Hepatic stellate cell (primary cell): ENCODE results near the gene CXCL11.
A peak's percentile ranks its signal among the peaks of the same experiment; 100 is the strongest.
"Not testable (repeated sequence)": the region's sequence is repeated elsewhere in the genome, so short reads cannot be mapped to it uniquely, and the experiment has no call there.

Source experiments
- DNase-seq: peaks from one replicate; pipeline ENCODE4 v3.0.0; 2011; ENCODE audit warnings: low spot score

The CXCL11 gene

DNA sequence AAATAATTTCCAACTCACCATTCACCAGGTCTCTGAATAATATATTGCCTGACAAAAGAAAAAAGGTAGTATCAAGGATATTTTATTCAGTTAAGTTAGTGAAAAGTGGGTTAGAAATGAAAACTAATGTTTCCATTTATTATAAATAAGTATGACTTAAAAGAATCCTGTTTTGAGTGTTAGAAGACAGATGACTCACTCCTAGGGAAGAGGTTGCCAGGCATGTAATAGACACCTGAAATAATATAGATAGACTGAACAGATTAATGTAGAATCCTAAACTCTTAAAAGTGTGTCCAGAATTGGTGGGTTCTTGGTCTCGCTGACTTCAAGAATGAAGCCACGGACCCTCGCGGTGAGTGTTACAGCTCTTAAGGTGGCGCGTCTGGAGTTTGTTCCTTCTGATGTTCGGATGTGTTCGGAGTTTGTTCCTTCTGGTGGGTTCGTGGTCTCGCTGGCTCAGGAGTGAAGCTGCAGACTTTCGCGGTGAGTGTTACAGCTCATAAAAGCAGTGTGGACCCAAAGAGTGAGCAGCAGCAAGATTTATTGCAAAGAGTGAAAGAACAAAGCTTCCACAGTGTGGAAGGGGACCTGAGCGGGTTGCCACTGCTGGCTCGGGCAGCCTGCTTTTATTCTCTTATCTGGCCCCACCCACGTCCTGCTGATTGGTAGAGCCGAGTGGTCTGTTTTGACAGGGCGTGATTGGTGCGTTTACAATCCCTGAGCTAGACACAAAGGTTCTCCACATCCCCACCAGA, 6.5 kb upstream of the CXCL11 start:
- DNase-seq: not testable (repeated sequence)

DNA sequence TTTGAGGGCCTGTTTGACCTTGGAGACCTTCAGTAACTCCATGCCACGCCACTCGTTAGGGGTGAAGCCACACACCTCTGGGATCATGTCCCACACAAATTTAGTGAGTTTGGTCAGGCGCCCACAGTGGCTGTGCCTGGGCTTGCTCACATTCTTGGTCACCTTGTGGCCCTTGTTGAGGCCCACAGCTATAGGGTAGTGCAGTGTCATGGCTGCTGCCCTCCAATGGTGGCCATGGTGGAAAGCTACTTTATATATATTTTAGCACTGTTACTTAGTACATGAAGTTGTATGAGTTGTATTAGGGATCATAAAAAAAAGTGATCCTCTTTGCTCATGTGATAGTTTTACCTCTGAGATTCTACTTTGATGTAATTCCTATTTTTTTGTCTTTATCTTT, 985 bp upstream of the CXCL11 start:
- no peak for DNase-seq

DNA sequence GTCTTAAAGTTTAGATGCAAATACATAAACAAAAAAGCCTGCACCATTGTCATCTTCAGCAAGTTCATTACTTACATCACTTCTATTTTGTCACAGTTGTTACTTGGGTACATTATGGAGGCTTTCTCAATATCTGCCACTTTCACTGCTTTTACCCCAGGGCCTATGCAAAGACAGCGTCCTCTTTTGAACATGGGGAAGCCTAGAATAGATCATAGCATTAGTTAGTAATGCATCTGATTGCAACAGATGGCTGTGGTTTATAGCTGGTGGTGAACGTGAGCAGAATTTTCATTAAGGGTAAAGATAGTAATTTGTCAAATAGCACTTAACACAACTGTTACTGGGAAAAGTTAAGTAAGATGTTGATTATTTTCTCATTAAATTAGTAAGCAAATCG, 729 bp downstream of the CXCL11 start:
- no peak for DNase-seq

DNA sequence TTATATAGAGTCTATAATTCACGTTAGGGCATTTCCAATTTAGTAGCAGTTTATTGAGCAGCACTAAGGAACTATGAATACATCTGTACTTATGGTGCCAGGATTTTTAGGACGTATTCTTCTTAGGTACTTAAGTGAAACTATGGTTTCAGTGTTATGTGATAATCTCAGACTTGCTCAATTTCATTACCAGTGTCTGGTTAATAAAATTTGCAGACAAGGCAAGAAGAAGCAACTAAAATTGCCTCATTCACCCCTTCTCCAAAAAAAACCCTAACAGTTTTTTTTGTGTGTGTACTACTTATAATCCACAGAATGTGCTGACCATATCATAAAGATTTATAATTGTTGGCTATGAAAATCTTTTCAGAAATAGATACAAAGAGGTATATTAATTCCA, 6.6 kb downstream of the CXCL11 start:
- DNase-seq: no peak

DNA sequence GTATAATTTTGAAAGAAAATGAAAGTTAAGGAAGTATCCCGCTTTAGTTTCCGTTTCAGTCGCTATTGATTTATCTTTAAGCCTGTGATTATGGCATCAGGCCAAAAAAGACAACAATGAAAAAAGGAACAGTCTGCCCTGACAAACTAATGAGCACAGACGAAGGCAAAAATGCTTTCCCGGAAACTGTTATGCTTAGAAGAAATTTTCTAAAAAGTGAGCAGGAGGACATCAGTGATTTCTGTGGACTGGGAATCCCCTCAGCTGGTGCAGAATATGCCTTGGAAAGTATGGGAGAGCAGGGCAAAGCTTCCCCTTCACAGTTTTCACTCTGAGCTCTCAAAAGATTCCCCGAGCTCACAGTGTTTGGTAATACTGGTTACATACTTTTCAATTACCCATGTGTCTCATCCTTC, 7.5 kb downstream of the CXCL11 start:
- DNase-seq: no peak

DNA sequence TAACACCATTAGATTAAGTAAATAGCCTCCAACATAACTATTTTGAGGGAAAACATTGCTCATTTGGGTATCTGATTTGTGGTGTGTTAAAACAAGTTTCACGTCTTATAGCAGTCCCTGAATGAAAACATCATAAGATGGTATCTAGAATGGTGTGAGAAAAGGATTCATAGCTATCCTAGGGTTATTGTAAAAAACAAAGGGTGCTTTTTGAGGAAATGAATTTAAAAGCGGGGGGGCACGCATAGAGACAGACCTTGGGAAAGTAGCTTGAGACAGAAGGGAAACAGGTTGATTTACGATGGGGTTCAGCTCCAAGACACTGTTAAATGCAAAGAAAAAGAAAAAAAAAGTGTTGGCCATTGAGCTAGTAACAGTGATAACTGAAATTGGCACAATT, 11.8 kb downstream of the CXCL11 start:
- DNase-seq: no peak

DNA sequence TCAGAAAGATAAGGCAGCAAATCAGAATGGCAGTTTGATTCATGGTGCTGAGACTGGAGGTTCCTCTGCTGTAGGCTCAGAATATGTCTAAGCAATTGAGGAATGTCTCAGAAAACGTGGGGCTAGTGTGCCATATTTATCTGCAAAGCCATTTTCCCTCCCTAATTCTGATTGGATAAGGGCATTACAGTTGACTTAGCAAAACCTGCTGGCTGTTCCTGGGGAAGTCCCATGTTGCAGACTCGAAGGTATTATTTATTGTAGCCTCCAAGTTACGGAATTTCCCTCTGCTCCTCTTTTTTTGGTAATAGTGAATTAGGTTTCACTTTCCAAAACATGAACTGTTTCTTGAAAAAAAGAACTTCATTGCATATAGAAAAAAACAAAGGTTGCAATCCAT, 12.5 kb downstream of the CXCL11 start, which contains the start of gene CXCL10:
Gene CXCL10, minus strand, starts transcription at position 109 of the 400 bp plus-strand sequence. Its CDS starts 66 bp downstream, at position 43.
- no peak for DNase-seq

DNA sequence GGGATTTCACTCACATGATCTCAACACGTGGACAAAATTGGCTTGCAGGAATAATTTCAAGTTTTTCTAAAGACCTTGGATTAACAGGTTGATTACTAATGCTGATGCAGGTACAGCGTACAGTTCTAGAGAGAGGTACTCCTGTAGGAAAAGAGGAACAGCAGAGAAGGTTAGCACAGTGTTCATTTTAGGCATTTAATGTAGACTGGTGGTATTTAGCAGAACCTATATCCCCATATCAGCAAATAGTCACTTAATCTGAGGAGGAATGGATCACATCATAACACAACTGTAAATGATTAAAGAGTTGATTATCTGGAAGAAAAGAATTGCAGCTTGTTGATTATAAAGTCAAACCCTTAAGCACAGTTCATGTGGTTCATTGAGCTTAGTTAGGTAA, 13.2 kb downstream of the CXCL11 start:
- DNase-seq: no peak

DNA sequence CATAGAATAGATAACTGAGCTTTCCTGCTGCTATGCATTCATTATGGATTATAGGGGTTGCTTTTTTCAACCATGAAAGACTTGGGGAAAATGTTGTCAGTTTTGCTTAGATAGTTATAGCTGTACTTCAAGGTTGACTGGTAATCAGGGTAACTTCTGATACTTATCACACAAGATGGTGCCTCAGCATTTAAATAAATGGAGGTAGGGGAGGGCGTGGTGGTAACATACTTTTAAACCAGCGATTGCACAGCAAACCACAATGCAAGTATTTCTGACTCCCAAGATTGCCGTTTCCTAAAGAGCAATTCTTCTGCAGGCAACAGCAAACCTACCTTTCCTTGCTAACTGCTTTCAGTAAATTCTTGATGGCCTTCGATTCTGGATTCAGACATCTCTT, 13.8 kb downstream of the CXCL11 start:
- DNase-seq: no peak

DNA sequence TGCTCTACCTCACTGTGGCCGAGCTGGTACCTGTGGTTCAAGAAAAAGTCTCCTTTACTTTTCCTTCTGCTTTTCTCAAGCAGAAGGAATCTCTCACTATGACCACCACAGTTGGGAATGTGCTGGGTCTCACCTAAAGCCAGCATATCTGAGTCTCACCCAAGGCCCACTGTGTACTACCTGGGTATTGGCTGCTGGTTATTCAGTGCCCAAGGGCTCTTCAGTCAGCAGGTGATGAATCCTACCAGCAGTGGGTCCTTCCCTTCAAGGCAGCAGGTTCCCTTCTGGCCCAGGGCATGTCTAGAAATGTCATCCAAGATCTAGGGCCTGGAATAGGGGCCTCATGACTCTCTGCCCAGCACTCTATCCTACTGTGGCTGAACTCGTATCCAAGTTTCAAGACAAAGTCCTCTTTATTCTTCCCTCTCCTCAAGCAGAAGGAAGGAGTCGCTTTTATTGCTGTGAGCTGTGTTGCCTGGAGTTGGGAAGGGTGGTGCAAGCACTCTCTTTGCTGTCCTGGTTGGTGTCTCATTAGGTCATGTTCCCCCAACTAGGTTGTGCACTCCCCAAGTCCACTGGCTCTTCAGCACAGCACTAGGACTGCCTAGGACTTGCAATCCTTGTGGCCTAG, 18.7 kb downstream of the CXCL11 start:
- DNase-seq: no peak

DNA sequence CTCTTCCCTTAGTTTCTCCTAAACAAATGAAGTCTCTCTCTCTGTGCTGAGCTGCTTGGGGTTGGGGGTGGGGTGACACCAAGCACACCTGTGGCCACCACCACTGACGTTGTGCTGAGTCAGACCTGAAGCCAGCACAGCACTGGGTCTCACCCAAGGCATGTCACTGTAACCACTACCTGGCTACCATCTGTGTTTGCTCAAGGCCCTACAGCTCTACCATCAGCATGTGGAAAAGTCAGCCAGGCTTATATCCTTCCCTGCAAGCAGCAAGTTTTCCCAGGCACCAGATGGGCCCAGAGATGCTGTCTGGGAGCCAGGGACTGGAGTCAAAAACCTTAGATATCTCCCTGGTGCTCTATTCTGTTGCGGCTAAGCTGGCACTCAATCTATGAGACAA, 19.5 kb downstream of the CXCL11 start:
- DNase-seq: no peak

DNA sequence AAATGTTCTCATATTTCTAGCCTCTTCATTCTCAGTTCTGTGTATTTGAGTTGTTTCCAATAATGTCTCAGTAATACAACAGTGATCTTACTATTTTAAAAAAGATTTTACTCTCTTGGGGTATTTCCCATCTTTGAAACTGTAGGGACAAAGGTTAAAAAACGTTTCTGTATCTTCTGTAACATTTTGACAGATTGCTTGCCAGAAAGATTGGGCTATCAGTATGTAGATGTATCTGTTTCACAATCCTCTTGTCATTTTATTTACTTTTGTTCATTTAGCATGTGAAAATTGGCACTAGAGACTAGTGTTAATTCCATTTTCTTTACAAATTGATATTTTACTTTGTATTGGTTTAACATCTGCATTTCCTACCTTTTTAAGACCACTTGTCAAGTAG, 22.3 kb downstream of the CXCL11 start:
- no peak for DNase-seq

DNA sequence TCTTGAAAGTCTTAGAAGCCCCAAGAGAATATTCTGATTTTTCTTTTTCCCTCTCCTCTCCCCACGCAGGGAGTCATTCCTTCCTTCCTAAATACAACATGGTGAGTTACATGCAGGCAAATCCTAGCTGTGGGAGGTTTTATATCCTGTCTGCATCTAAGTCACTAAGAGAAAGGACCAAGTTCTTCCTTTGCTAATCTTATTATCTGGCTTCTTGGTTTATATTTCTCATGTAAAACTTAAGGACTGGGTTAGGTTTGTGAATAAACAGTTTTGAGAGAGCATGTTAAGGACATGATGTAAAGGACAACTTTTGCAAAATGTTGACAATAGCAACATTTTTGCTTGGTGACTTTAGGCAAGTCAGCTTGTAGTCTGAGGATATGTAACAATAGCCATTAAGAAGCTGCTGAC, 23.5 kb downstream of the CXCL11 start:
- peak; percentile 9 for DNase-seq

DNA sequence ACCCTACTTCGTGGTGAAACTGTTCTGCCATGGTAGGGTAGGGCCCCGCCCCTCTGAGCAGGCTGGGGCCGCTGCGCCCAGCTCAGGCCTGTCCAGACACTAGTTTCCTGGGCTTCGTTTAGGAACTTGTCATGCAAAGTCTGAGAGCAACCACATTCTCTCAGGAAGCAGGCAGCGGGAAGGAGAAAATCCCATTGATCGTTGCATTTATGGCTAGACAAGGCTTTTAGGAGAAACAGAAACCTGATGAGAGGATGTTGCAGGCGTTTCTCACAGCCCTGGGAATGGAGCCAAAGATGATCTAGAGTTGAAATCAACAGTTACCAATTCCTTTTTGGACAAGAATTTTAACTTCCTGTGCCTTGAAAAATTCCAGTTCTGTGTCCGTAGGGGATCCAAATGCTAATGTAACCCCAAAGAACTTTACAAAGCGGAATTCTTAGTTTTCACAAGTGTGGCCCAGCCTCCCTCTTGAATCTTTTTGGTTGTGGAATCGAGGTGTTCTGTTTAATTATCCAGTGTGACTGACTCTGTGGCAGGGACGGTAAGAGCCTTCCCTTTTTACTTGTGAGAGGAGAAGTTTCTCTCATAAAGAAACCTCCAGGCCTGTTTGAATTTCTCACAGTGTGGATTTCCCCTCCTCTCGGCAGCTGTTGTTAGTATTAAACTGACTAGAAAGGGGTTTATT, 24.0 kb downstream of the CXCL11 start:
- DNase-seq: peak; percentile 48

DNA sequence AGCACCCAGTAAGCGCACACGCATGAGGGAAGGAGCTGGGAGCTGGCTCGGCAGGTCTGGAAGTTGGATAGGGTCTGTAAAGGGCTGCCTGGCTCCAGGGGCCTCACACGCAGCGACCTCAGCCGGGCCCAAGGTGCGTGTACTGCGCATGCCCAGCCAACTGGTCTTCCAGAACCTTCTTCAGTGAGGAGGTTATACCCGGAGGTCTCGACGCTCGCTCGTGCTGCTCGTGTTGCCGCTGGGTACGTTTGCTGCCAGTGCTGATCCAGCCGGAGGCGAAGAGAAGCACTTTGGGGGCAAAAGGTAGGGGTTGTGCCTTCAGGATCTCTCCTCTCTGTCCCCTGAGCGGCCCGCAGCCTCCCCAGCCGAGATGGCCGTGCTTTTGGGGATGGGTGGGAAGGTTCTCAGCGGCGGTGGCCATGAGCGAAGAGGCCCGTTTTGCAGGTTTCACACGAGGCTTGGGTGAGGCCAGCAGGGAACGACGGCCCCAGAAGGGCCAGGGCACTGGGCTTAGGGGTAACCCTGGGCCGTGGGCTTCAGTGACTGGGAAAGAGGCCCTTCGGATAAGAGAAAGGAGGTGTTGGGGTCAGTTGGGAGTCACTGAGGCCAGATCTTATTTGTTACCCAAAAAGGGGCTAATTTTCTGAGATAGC, 24.7 kb downstream of the CXCL11 start:
- no peak for DNase-seq

DNA sequence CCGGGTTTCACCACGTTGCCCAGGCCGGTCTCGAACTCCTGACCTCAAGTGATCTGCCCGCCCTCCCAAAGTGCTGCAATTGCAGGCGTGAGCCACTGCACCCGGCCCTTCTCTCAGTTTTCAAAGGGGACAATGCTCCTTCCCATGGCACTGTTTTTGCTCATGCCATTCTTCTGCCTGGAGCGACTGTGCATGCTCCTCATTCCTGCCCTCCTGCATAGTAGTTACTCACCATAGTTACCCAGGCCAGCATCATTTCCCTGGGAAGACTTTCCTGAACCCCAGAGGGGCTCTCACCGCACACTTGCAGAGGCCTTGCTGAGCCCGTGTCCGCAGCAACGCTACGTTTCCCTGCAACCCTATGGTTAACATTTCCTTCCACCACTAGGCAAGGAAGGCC, 25.3 kb downstream of the CXCL11 start:
- DNase-seq: no peak

DNA sequence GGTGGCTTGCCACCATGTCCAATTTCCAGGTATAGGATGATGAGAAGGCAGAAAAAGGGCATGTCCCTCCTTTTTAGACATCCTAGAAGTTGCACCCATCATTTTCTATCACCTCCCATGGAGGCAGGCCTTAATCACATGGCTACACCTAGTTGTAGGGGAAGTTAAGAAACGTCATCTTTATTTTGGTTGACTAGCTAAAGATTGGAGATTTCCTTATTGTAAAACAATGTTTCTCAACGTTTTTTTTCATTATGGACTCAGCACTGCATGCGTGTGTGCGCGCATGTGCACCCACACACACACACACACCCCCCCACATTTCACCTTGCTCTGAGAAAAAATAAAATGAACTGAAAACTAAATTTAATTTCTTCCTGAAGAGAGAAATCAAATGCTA, 26.6 kb downstream of the CXCL11 start:
- DNase-seq: no peak

DNA sequence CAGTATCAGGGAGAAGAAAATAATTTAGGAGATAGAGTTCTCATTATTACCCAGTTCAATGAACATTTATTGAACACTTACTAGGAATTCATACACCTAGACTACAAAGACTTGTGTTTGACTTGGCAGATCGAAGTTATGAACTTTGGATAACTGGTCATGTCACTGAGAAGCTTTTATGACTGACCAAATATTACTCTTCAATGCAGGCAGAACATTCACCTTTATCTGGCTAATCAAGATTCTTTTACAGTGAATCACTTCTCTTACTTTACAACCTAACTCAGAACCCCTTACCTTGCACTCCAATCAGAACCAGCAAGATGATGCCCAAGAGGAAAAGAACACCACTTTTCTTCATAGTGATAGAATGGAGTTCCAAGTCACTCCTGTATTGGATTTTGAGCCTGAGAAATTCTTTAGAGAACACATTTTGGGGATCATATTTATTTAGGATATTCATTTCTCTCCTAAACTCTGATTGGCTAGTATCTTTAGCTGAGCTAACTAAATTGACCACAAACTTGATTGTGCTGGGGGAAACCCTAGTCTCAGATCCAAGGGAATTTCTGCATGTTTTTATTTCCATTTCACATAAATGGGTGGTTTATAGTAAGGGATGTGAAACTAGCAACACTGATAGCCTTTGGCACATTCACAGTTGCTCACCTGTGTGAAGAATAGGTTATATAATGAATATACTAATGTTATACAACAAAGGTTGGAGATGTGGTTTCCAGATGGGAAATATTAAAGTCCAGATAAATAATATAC, 28.6 kb downstream of the CXCL11 start, which contains the start of gene CXCL9:
Gene CXCL9, minus strand, starts transcription at position 421 of the 774 bp plus-strand sequence. Its CDS starts 60 bp downstream, at position 361.
- DNase-seq: no peak

DNA sequence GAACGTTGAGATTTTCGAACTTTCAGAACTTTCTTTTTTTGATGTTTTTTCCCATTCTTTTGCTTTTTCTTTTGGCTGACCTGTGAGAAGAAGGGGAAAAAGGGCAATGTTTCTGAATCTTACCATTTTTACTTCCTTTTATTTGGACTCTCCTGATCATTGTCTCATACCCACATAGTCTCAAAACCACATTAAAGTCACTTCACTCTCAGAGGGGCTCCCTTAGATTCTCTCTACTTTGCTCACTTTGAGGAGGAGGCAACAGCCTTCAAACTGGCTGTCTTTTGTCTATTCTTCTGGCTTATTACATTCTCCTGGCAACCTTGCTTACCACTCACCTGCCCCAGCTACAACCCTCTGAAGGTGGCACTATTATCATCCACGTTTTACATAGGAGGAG, 32.2 kb downstream of the CXCL11 start:
- DNase-seq: no peak

DNA sequence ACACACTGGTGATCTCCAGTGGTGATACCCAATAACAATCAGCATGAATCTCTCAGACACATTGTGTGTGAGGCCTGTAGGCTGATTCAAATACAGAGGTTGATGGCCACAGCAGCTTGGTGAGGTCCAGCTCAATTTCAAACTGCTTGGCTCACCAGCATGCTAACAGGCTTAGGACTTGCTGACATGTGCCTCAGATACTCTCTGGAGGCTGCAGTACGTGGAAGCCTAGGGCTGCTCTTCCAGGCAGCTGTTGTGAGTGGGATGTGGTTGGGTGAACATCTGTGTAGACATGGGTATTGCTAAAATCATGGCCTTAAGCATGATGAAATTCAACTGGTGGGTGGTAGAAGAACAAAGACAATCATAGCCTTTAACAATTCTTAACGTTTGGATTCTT, 32.8 kb downstream of the CXCL11 start:
- DNase-seq: no peak

DNA sequence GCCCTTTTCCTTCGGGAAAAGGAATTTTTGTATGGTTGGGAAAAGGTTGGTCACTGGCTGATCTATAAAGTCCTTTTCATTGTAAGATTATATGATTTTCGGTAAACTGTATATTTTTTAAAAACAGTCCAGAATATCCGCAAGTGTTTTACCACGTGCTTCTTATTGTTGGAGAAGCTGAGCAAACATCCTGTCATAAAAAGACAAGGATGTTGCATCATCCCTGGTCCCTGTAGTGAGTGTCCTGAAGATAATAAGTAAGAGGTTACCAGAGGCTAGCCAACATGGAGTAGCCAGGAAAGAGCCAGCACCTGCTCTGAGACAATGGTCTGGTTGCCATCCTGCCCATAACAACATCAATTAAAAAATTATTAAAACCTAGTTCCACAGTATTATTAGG, 33.7 kb downstream of the CXCL11 start:
- DNase-seq: no peak

DNA sequence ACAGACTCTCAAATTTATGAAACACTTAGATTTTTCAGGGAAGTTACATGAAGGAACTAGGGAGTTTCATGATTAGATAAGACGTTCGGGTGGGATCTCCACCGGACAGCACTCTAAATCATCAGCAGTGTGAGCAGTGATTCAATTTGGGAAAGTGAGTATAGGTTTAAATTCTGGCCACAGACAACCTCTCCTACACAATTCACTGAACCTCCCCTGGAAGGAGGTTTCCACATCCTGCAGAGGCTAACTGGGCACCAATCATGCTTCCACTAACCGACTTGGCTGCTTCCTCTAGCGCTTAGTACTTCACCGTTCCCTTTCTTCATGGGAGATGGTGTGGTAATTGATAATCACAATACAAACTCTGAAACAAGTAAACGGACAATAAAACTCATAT, 34.2 kb downstream of the CXCL11 start:
- no peak for DNase-seq
